A549 (cell line): ENCODE measurements around the gene WASF3.

Source experiments
- ESRRA ChIP-seq: fragments of 150-350 bp; IDR thresholded peaks from 2 replicates; pipeline ENCODE4 v1.6.1; 2014; ENCODE audit warnings: mild to moderate bottlenecking, low read length, borderline replicate concordance
- MYC ChIP-seq: IDR thresholded peaks from 2 replicates; pipeline ENCODE4 v1.6.1; 2012; ENCODE audit warnings: mild to moderate bottlenecking, inconsistent platforms, low read length, improper control_type of control experiment, borderline replicate concordance
- POLR2A ChIP-seq: IDR thresholded peaks from 2 replicates; pipeline ENCODE4 v1.6.1; 2012; ENCODE audit warnings: mild to moderate bottlenecking, low read length
- TF ChIP-seq, protein P1 (sequence below): fragments of >200 bp; sonication (Bioruptor Twin); formaldehyde crosslinking; IDR thresholded peaks from 3 replicates; pipeline ENCODE4 v1.5.1; 2016

DNA sequence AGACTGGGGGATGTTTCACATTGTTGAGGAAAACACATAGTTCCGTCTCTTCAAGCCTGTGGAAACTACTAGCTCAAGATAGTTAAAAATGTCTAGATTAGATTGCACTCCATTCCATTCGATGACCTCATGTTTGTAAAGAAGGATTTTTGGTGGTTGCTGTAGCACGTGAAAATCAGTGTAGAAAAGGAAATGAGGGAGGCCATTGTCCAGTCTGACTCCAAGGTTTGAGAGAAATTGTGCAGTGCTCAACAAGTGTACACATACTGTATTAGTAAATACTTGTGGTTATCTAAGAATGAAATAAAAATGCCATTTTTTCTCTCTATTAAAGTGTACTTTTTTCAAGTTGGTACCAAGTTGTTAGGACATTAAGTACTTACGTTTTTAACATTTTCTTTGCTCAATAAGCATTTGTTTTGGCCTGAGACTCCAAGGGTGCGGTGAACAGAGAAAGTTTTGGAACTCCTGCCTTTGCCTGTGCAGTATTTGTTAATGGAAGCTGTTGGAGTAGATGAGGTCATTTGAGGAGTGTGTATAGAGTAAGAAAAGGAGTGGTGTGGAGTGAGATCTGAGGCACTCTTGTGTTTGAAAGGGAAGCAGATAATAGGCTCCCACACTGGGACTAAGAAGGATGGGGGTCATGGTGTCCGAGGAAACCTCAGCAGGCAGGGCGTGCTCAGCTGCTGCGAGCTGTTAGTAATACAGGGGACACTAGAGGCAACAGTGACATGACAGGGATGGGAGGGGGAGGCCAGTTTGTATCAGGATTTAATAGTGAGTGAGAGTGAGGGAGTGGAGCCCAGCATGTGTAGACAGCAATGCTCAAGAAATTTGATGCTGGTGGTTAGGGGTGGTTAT lies 4.4 kb downstream of the WASF3 start:
- TF ChIP-seq, protein P1, sequence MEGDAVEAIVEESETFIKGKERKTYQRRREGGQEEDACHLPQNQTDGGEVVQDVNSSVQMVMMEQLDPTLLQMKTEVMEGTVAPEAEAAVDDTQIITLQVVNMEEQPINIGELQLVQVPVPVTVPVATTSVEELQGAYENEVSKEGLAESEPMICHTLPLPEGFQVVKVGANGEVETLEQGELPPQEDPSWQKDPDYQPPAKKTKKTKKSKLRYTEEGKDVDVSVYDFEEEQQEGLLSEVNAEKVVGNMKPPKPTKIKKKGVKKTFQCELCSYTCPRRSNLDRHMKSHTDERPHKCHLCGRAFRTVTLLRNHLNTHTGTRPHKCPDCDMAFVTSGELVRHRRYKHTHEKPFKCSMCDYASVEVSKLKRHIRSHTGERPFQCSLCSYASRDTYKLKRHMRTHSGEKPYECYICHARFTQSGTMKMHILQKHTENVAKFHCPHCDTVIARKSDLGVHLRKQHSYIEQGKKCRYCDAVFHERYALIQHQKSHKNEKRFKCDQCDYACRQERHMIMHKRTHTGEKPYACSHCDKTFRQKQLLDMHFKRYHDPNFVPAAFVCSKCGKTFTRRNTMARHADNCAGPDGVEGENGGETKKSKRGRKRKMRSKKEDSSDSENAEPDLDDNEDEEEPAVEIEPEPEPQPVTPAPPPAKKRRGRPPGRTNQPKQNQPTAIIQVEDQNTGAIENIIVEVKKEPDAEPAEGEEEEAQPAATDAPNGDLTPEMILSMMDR: no peak
- TF ChIP-seq MYC: no peak
- TF ChIP-seq POLR2A: no peak
- no peak for TF ChIP-seq ESRRA
